ENCODE results near the gene UAP1L1.

DNA sequence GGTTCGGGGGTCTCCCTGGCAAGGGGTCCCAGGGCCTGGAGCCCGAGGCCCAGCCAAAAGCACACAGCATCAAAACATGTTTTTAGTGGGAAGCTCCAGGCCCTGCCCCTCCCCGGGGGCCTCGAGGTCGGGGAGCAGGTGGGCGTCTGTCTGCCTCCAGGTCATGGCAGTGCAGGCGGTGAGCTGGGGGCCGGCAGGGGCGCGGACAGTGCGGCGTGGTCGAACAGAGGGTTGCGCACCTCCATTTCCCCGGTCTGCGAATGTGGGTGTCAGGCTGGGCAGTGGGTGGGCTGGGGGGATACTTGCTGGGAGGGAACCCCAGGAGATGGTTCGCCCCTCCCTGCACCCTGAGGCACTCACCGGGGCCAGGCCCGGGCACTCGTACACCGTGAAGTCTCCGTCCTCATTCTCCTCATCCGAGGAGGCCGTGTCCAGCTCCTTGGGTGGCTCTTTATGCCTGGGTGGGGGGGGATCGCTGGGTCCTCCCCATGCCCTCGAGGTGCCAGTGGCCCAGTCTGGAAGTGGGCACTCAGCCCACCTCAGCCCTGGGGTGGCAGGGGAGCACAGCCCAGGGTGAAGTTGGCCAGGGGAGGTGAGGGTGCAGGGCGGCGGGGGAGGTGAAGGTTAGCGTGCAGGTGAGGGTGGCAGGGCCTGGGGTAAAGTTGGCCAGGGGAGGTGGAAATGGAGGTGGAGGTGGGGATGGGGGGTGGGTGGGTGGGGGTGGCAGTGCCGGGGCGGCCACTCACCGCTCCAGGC is 37.5 kb upstream of the UAP1L1 start:
- TF ChIP-seq, protein P1, sequence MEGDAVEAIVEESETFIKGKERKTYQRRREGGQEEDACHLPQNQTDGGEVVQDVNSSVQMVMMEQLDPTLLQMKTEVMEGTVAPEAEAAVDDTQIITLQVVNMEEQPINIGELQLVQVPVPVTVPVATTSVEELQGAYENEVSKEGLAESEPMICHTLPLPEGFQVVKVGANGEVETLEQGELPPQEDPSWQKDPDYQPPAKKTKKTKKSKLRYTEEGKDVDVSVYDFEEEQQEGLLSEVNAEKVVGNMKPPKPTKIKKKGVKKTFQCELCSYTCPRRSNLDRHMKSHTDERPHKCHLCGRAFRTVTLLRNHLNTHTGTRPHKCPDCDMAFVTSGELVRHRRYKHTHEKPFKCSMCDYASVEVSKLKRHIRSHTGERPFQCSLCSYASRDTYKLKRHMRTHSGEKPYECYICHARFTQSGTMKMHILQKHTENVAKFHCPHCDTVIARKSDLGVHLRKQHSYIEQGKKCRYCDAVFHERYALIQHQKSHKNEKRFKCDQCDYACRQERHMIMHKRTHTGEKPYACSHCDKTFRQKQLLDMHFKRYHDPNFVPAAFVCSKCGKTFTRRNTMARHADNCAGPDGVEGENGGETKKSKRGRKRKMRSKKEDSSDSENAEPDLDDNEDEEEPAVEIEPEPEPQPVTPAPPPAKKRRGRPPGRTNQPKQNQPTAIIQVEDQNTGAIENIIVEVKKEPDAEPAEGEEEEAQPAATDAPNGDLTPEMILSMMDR (IDR thresholded peaks at IDR 0.05), result no peak
- no peak for TF ChIP-seq ZFX (IDR thresholded peaks at IDR 0.05; ENCODE audit: borderline replicate concordance)
